C4-2B (cell line): ENCODE data around the gene SOCS3.

Experiments used
- H3K27ac ChIP-seq: fragments of 450-650 bp; 2 replicates; pipeline ENCODE4 v1.5.1; 2017
- CTCF ChIP-seq: fragments of 450-650 bp; conservative IDR thresholded peaks from 2 replicates; pipeline ENCODE4 v1.5.1; 2017; ENCODE audit warnings: mild to moderate bottlenecking
- ZFX ChIP-seq: fragments of 450-650 bp; IDR thresholded peaks from 2 replicates; pipeline ENCODE4 v1.6.1; 2017

The SOCS3 gene

GRCh38 chr17:78401891-78402290, 42.0 kb upstream of the SOCS3 start:
- TF ChIP-seq CTCF (no peak), ZFX (no peak)

GRCh38 chr17:78401246-78401645, 41.4 kb upstream of the SOCS3 start:
- H3K27ac ChIP-seq: no peak overlapping the region
- TF ChIP-seq ZFX: no peak
- TF ChIP-seq CTCF: no peak

More at GRCh38 chr17:78401891-78402290, 42.0 kb upstream of the SOCS3 start:
- no peak overlapping the region for H3K27ac ChIP-seq

GRCh38 chr17:78400581-78401240, 40.8 kb upstream of the SOCS3 start:
- TF ChIP-seq CTCF (no peak), ZFX (no peak)
- H3K27ac ChIP-seq: no peak overlapping the region

- TF ChIP-seq CTCF (no peak), ZFX (no peak)
- H3K27ac ChIP-seq: no peak overlapping the region
Observed at GRCh38 chr17:78399693-78400144, 39.8 kb upstream of the SOCS3 start.

GRCh38 chr17:78399028-78399692, 39.3 kb upstream of the SOCS3 start:
- TF ChIP-seq ZFX (no peak), CTCF (no peak)
- no peak overlapping the region for H3K27ac ChIP-seq

- TF ChIP-seq ZFX: no peak
- TF ChIP-seq CTCF: no peak
- H3K27ac ChIP-seq: no peak overlapping the region
Observed at GRCh38 chr17:78398390-78398789, 38.5 kb upstream of the SOCS3 start.

GRCh38 chr17:78397681-78398101, 37.8 kb upstream of the SOCS3 start:
- TF ChIP-seq CTCF: no peak
- TF ChIP-seq ZFX: no peak
- H3K27ac ChIP-seq: no peak overlapping the region
